ENCODE results near the gene DDB1.

The DDB1 gene

DNA sequence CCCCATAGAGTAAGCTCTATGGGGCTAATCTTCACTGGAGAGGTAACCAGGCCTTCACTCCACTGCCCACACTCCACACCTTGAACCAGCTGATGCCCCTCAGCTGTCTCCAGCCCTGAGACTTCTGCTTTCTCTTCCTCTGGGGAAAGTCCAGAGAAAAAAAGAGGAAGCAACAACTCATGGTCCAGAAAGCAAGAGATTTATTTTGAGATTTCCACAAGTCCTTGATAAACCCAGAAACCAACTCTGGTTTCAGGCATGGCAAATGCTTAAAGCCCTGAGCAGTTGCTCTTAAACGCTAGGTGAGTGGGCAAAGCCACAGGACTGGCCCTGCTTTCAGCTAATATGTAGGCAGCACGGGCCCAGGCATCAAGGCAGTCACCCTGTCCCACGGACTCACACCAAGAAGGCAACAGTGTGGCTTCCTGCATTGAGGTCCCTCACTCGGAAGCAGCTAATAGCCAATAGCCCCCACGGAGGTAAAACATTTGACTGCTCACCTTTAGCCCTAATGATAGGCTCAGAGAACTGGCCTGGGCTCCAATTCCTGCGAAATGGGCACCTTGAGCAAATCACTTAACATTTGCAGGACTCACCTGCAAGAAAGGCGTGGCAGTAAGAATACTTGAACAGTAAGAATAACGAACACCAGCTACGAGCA is 24.5 kb upstream of the DDB1 start:
- DNase-seq = peak in 4 of 58 donors; percentile 10 to 17 (median 14)

DNA sequence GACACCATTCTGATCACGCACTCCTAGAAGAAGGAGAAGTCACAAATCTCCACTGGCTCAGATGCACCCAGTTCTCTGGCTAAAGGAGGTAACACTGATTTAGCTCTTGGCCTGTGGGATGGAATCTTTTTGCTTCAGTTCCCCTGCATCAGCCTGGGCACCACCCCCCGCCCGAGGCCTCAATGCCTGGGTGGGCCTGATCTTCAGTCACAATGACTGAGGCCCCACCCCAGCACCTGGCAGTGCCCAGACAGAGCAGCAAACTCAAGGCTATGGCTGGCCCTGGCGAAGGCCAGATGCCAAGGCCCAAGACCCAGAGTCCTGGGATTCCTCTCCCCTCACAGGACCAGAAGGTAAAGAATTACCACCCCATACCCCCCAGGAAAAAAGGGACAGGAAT is 23.8 kb upstream of the DDB1 start:
- DNase-seq = no peak

DNA sequence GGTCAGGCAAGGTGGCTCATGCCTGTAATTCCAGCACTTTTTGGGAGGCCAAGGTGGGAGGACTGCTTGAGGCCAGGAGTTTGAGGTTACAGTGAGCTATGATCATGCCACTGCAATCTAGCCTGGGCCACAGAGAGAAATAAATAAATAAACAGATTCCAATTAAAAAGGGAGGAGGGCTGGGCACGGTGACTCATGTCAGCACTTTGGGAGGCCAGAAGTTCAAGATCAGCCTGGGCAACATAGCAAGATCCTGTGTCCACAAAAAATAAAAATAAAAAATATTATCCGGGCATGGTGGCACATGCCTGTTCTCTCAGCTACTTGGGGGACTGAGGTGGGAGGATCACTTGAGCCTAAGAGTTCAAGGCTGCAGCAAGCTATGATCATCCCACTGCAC is 21.3 kb upstream of the DDB1 start:
- DNase-seq = no peak

DNA sequence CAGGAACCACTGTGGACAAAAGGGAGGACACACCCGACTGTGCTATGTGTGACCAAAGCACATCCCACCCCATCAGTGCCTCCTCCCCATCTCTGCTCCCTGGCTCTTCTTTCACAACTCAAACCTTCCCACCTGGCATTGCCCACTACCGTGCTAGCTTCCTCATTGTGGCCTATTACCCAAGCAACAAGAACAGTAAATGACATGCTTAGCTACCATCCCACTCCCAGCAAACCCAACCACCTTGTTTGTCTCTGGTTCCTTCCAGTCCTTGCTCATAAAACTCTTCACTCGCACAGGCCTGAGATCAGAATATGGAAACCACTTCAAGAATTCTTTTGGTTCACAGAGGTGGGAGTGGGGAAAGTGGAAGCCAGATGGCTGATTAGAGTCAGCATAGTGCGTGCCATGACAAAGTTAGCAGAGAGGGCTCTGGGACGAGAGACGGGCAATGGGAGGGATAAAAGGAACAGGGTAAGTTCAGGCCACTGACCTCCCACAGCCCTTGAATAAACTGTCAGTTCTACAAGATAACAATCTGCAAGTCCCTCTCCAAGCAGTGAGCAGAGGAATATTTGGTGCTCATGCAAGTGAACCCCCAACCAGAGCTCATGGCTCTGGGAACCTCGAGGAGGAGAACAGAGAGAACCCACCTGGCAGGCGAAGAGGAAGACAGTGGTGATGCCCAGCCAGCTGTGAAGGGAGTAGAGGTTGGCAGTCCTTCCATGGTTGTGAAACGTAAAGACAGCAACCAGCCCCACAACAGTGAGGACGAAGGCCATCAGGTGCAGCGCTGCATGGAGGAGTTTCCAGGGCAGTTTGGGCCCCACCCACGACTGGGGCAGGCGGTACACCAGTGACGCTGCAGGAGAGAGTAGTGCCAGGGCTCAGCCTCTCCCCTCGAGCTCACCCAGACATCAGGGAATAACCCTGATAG is 20.5 kb upstream of the DDB1 start:
- DNase-seq = no peak

DNA sequence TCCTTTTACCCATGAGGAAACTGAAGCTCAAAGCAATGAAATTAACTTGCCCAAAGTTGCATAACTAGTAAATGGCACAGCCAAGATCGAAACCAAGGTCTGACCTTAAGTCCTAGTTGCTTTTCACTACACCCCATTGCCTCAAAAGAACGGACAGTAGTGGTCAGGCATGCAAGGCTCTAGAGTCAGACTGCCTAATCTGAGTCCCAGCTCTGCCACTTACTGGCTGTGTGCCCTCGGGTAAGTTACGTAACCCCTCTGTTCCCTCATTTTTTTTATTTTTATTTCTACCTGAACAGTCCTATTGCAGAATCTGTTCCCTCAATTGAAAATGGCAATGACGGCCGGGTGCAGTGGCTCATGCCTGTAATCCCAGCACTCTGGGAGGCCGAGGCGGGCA is 19.1 kb upstream of the DDB1 start:
- DNase-seq = no peak

DNA sequence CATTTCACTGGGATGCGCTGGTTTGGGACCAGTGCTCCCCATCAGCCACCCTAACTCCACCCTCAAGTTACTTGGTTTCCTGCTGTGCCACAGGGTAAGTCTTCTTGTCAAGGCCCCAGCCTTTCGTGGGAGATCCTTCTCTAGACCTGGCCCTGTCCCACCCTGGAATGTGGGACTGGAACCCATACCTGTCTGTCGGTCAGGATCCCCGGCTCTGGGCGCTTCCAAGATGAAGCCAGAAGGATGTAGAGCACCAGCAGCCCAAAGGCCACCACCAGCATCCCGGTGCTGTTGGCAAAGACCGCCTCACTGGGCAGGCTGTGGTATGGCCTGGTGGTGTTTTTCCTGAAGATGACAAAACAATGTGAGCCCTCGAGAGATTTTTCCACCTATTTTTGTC is 17.9 kb upstream of the DDB1 start:
- no peak for DNase-seq

DNA sequence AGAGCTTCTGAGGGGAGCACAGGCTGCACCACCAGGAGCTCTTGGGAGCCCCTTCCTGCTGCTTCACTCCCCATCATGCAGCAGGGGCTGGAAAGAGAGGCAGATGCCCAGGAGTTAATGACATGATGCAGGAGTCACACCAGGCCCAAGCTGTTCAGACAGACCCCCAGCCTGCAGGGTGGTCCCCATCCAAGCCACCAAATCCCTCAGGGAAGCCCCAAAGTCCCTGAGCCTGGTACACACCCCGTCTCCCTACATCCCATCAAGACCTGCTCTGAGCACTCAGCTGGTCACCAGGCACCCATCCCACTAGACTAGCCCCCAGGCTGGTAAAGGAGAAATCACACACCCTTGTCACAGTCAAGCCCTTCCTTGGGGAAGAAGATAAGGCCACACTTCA is 17.4 kb upstream of the DDB1 start:
- DNase-seq = no peak

DNA sequence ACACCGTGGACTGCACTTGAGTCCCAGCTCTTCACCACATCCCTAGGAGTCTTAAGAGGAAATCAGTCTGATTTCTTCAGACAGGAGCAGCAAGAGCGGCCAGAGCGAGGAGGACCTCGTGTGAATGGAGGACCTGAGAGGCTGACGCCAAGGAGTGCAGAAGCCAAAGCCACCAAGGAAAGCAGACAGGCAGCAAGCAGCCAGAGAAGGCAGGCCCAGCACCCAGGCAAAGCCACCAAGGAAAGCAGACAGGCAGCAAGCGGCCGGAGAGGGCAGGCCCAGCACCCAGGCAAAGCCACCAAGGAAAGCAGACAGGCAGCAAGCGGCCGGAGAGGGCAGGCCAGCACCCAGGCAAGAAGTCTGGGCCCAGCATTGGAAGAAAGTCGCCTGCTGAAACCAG is 17.0 kb upstream of the DDB1 start:
- no peak for DNase-seq

DNA sequence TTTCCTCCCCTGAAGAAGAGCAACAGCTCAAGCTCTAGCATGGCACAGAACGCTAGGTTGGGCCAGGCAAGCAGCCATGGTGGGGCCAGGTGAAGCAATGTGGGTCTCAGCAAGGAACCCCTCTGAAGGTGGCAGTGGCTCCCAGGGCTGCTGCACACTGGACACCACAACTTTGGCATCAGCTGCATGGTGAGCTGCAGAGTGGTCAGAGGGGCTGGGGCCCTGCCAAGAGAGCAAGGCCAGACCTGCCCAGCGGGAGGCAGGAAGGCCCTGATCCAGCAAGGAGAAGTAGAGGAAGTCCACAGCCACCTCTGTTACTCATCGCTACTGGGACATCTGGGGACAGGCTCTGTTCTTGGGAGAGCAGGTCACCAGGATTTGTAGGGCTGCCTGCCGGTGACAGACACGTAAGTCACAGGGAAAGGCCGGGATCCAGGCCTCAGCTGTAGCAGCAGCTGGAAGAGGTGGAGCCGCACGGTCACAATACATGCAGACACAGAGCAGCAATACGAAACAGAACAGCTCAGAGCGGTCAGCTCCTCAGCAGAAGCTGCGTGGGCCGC is 16.4 kb upstream of the DDB1 start:
- no peak for DNase-seq

DNA sequence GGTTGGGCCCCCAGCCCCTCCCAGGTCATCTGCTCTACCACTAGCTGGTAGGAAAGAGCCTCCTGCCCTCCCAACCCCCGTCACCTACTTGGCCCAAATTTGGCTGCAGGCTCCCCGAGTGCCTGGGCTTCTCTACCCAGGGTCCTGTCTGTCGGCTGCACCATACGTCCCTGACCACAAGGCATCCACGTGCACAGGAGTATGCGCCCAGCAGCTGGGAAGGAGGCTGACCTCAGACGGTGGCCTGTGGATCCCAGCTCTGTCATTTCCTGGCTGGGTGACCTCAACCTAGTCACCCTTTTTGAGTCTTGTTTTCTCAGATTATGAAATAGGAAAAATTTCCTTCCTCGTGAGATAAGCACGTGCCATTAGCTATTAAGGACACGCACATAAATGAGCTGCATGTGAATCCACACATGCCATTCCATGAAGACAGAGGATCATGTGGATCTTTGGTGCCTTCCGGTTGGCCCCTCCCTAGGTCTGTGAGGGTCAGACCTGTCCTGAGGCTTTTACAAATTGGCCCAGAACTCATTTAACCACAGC is 15.1 kb upstream of the DDB1 start:
- DNase-seq = no peak

DNA sequence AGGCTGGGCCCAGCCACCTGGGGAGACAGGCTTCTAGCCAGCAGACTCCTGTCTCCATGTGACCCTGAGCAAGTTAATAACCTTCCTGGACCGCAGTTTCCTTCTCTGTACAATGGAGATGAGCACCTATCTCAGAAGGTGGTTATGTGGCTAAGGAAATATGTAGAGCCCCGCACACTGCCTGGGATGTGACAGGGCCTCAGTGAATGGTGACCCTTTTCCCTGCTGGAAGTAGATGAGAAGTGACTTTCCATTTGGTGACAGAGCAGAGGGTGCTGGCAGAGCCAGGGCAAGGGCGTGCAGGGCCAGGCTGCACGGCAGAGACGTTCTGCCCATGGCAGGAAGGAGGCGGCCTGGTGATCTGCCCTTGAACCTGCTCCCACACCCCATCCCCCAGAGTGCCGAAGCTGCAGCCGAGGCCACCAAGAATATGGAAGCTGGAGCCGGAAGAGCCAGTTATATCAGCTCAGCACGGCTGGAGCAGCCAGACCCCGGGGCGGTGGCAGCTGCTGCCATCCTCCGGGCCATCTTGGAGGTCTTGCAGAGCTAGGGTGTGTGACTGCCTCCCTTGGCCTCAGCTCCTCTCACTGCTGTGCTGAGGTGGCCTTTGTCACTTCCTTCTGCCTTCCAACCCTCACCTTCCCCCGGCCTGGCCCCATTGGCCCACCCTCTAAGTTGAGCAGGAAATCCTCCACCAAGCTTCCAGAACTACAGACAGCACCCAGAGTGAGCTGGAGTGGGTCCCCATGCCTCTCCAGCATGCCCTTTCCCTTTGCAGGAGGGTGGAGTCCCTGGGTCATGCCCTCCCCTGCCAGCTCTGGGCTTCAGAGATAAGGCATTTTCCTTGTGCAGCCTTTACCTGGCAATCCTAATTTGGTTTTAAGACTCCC is 13.3 kb upstream of the DDB1 start:
- DNase-seq = no peak

DNA sequence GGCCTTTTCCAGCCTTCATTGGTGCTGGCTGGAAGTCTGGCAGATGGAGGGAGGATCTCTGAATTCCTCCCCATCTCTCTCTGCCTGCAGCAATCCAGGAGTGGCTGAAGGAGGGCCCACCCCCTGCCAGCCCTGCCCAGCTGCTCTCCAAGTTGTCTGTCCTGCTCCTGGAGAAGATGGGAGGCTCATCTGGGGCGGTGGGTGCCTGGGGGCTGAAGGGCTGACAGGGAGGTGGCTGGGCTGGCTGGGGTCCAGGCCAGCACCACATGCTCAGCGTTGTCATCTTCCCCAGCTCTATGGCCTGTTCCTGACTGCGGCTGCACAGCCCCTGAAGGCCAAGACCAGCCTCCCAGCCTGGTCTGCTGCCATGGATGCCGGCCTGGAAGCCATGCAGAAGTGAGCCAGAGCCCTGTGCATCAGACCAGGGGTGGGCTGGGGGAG is 12.3 kb upstream of the DDB1 start:
- peak in 10 of 58 donors; percentile 11 to 39 (median 19) for DNase-seq

DNA sequence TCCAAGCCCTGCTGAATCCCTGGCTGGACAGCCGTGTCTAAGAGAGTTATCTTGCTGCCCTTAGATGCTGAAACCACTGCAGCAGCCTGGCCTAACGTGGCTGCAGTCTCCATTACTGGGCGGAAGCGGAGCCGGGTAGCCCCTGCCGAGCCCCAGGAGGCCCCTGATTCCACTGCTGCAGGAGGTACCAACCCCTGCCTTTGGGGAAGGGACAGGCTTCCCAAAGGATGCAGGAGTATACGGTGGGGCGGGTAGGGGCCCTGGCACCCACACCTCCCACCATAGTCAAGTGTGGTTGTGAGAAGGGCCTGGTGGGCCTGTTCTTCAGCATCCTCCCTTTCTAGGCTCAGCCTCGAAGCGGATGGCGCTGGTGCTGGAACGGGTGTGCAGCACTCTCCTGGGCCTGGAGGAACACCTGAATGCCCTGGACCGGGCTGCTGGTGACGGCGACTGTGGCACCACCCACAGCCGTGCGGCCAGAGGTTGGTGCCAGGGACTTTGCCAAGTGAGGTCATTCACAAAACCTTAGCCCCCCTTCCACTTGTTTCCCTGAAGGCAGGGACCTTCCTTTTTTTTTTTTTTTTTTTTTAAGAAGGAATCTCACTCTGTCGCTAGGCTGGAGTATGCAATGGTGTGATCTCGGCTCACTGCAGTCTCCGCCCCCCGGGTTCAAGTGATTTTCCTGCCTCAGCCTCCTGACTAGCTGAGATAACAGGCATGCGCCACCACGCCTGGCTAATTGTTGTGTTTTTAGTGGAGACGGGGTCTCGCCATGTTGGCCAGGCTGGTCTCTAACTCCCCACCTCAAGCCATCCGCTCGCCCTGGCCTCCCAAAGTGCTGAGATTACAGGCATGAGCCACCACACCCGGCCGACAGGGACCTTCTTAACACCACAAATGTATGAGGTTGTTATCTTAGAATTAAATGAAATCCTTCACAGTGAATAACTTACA is 11.2 kb upstream of the DDB1 start:
- no peak for DNase-seq

DNA sequence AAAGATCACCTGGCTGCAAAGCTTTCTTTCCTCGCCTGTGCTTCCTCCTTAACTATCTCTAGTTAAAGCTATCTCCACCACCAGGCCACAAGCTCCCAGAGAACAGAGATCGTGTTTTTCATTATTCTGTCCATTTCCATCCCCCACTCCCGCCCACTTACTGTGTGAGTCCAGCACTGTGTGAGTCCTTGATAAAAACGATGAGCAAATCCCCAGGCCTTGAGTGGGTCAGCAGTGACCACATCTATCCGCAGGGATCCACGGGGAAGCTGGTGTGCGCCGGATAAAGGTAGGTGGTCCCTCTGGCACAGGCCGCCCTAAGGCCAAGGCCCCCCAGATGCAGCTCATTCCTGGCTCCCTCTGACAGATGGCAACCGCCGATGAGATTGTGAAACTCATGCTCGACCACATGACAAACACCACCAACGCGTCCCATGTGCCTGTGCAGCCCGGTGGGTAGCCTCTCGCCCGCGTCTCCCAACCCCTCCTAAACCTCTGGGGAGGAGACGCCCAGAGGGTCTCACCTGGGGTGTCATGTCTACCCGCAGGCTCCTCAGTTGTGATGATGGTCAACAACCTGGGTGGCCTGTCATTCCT is 9.4 kb upstream of the DDB1 start:
- no peak for DNase-seq

DNA sequence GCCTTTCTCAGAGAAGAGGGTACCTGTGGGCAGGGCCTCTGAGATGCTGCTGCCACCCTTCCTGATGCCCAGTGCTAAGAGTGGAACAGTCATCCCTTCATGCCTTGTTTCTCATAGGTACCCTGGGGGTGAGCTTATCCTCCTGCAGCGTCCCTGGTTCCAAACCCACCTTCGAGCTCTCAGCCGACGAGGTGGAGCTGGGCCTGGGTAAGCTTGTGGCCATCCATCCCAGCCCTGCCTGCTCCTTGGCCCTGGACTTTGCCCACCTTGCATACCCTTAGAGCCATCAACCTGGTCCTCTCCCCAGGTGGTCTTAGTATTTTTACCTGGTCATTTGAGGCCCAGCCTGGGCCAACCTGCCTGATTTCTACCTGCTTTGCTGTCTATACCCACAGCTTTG is 8.8 kb upstream of the DDB1 start:
- DNase-seq = no peak

DNA sequence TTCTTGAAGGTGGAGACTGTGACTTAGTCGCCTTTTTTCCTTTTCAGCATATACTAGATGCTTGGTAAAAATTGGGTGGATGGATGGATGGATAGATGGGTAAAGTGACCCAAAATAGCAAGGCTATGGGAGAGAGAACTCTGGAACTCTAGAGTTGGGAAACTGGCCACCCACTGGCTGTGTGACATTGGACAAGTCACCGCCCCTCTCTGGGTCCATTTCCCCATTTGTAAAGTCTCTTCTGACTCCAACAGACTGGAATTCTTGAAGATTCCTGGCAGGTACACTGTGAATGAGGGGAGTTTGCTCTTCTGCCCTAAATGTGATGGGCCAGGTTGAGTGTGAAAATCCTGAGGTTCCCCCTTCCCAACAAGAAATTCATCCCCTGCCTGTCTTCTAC is 8.1 kb upstream of the DDB1 start:
- no peak for DNase-seq

DNA sequence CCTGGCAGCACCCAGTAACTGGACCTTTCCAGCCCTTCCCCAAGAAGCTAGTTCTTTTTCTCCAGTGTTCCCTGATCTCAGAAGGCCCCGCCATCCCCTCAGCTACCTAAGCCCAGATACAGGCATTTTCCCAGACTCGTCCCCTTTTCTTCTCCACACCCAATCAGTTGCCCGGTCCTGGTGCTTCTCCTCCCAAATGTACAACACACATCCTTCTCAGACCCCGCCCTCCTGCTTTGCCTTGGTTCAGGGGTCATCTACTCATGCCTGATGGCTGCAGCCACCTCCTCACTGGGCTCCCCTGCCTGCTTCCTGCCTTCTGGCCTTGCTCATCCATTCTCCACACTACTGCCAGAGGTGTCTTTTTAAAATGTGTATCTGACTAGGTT is 6.6 kb upstream of the DDB1 start:
- DNase-seq = no peak

DNA sequence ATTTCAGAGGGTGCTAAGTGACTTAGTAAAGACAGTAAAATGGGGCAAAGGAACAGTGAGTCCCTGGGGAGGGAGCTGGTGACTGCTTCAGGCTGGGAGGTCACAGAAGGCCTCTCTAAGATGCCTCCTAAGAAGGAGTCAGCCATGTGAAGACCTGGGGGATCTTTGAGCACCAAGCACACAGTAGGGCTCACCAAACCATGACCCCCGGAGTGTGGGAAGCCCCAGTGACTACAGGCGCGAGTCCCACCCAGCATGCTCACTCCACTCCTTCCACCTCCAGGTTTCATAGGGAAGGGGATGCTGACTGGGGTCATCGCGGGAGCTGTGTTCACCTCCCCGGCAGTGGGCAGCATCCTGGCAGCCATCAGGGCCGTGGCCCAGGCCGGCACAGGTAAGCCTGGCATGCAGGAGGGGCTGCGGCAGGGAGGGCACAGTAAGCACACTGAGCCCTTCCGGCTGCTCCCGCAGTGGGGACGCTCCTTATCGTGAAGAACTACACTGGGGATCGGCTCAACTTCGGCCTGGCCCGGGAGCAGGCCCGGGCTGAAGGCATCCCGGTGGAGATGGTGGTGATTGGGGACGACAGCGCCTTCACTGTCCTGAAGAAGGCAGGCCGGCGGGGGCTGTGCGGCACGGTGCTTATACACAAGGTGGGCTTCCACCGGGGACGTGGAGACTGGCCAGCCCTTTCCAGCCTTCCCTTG is 6.0 kb upstream of the DDB1 start:
- no peak for DNase-seq
